WTC11 (cell line): Measurements from ENCODE around the gene BPIFA3.

Experiments used
- CREM ChIP-seq: sonication (generic); formaldehyde crosslinking; IDR thresholded peaks from 2 replicates; pipeline ENCODE4 v1.8.1; 2022; ENCODE audit warnings: mild to moderate bottlenecking, missing genetic modification reagents, moderate library complexity
- NFE2L1 ChIP-seq: sonication (generic); formaldehyde crosslinking; IDR thresholded peaks from 2 replicates; pipeline ENCODE4 v1.8.1; 2023; ENCODE audit warnings: missing genetic modification reagents
- TF ChIP-seq, protein P1 (sequence below): fragments of 200-600 bp; IDR thresholded peaks from 2 replicates; pipeline ENCODE4 v1.8.0; 2022; ENCODE audit warnings: antibody characterized with exemption
- TF ChIP-seq, protein P2 (sequence below): sonication (generic); formaldehyde crosslinking; IDR thresholded peaks from 2 replicates; pipeline ENCODE4 v1.8.0; 2022; ENCODE audit warnings: mild to moderate bottlenecking, missing genetic modification reagents
- TF ChIP-seq, protein P3 (sequence below): sonication (generic); formaldehyde crosslinking; IDR thresholded peaks from 2 replicates; pipeline ENCODE4 v1.8.0; 2022; ENCODE audit warnings: mild to moderate bottlenecking, missing genetic modification reagents

DNA sequence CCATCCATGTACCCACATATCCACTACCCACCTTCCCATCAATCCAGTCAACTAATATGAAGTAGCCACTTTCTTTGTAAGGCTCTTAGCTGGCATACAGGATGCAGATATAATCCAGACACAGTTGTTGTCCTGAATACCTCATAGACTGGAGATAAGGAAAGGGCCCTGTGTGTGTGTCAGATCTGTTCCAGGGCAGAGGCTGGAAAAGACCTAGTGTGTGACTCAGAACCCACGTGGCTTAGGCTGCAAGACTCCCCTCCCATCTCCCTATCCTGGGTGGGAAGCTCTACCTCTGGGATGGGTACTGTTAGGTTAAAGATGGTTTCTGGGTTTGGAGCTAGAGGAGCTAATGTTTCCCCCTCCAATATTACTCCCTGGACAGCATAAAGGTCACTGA lies 22.3 kb downstream of the BPIFA3 start:
- TF ChIP-seq NFE2L1 (CRISPR knock-in tag), result no peak
- TF ChIP-seq, protein P1, sequence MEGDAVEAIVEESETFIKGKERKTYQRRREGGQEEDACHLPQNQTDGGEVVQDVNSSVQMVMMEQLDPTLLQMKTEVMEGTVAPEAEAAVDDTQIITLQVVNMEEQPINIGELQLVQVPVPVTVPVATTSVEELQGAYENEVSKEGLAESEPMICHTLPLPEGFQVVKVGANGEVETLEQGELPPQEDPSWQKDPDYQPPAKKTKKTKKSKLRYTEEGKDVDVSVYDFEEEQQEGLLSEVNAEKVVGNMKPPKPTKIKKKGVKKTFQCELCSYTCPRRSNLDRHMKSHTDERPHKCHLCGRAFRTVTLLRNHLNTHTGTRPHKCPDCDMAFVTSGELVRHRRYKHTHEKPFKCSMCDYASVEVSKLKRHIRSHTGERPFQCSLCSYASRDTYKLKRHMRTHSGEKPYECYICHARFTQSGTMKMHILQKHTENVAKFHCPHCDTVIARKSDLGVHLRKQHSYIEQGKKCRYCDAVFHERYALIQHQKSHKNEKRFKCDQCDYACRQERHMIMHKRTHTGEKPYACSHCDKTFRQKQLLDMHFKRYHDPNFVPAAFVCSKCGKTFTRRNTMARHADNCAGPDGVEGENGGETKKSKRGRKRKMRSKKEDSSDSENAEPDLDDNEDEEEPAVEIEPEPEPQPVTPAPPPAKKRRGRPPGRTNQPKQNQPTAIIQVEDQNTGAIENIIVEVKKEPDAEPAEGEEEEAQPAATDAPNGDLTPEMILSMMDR, result no peak
- TF ChIP-seq, protein P2, sequence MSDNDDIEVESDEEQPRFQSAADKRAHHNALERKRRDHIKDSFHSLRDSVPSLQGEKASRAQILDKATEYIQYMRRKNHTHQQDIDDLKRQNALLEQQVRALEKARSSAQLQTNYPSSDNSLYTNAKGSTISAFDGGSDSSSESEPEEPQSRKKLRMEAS (CRISPR knock-in tag), result no peak
- no peak for TF ChIP-seq CREM (CRISPR knock-in tag)
- TF ChIP-seq, protein P3, sequence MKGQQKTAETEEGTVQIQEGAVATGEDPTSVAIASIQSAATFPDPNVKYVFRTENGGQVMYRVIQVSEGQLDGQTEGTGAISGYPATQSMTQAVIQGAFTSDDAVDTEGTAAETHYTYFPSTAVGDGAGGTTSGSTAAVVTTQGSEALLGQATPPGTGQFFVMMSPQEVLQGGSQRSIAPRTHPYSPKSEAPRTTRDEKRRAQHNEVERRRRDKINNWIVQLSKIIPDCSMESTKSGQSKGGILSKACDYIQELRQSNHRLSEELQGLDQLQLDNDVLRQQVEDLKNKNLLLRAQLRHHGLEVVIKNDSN (CRISPR knock-in tag), result no peak
